Measurements from ENCODE around the gene XPNPEP3. TPM values are rescaled to one million over a fixed set of nuclear protein-coding genes. Genes with fewer than 3 reads are reported as not detected.

Gene XPNPEP3
- total and polyA plus RNA-seq, 2 of the 4 experiments (the other 2 are of a cell fraction), result 9.3 to 10.9 TPM

GRCh38 chr22:40856513-40857308, at the start of gene XPNPEP3, which contains the start of gene ST13 (continued):
- TF ChIP-seq, protein P1, sequence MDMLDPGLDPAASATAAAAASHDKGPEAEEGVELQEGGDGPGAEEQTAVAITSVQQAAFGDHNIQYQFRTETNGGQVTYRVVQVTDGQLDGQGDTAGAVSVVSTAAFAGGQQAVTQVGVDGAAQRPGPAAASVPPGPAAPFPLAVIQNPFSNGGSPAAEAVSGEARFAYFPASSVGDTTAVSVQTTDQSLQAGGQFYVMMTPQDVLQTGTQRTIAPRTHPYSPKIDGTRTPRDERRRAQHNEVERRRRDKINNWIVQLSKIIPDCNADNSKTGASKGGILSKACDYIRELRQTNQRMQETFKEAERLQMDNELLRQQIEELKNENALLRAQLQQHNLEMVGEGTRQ (IDR thresholded peaks at IDR 0.05; ENCODE audit: low read depth, low read length), result peak; percentile 86
- TF ChIP-seq, protein P2, sequence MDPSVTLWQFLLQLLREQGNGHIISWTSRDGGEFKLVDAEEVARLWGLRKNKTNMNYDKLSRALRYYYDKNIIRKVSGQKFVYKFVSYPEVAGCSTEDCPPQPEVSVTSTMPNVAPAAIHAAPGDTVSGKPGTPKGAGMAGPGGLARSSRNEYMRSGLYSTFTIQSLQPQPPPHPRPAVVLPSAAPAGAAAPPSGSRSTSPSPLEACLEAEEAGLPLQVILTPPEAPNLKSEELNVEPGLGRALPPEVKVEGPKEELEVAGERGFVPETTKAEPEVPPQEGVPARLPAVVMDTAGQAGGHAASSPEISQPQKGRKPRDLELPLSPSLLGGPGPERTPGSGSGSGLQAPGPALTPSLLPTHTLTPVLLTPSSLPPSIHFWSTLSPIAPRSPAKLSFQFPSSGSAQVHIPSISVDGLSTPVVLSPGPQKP (IDR thresholded peaks at IDR 0.05; ENCODE audit: borderline replicate concordance, low read depth, low read length), result no peak
